MM.1S (cell line): ENCODE data around the gene TLR9.

ENCODE experiments used
- EZH2 ChIP-seq: fragments of 300-600 bp; sonication (generic); optimal IDR thresholded peaks from 2 replicates; pipeline ENCODE3; 2017; ENCODE audit warnings: low read depth, mild to moderate bottlenecking, antibody characterized with exemption, low read length, mixed read lengths
- EZH2phosphoT487 ChIP-seq: fragments of 300-600 bp; sonication (generic); IDR thresholded peaks from 2 replicates; pipeline ENCODE4 v1.6.1; 2018; ENCODE audit warnings: antibody characterized with exemption, low read length
- TF ChIP-seq, protein P1 (sequence below): fragments of 300-600 bp; sonication (generic); IDR thresholded peaks from 2 replicates; pipeline ENCODE4 v1.5.1; 2016; ENCODE audit warnings: antibody characterized with exemption, low read length, mixed read lengths

DNA sequence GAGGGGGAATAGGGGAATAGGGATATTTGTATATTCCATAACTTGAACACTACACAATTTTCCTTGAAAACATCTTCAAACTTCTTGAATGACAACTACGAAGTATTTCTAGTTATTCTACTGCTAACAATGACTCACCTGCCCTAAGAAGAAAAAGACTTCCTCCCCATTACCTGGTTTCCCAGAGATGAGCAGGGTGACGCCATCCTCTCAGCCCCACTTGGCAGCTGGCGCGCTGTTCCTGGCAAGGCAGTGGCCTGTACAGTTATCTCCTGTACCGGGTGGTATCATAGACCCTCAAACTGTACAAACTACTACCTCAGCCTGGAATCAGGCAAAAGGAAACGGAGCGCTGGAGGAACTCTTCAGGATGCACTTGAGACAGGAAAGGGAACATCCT, 42.6 kb upstream of the TLR9 start:
- TF ChIP-seq EZH2 (no peak), EZH2phosphoT487 (no peak)
- TF ChIP-seq, protein P1, sequence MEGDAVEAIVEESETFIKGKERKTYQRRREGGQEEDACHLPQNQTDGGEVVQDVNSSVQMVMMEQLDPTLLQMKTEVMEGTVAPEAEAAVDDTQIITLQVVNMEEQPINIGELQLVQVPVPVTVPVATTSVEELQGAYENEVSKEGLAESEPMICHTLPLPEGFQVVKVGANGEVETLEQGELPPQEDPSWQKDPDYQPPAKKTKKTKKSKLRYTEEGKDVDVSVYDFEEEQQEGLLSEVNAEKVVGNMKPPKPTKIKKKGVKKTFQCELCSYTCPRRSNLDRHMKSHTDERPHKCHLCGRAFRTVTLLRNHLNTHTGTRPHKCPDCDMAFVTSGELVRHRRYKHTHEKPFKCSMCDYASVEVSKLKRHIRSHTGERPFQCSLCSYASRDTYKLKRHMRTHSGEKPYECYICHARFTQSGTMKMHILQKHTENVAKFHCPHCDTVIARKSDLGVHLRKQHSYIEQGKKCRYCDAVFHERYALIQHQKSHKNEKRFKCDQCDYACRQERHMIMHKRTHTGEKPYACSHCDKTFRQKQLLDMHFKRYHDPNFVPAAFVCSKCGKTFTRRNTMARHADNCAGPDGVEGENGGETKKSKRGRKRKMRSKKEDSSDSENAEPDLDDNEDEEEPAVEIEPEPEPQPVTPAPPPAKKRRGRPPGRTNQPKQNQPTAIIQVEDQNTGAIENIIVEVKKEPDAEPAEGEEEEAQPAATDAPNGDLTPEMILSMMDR: no peak
